Cardiac septum (tissue), 1 donor: ENCODE data around the gene TRABD2B. TPM values are rescaled to one million over a fixed set of nuclear protein-coding genes. Genes with fewer than 3 reads are reported as not detected.
A peak's percentile ranks its signal among the peaks of the same experiment; 100 is the strongest.

Experiments
- DNase-seq: peaks from one replicate; pipeline ENCODE4 v3.0.0-alpha.2; 2020; ENCODE audit warnings: low spot score
- intact Hi-C: fragments of 100-400 bp; cut with DNase I; formaldehyde crosslinking; loops from one replicate; pipeline ENCODE4 v1.14.0; 2022
- total RNA-seq: library from RNA; stranded (reverse); fragmentation: NEBNext Ultra II Directional; extraction: Animal tissue kit (Norgen Biotek cat#: 25700); gene quantifications from one replicate; pipeline ENCODE4 v1.2.1, GENCODE V29; 2021
- donor health status: DM: no; HTN: no; CAD: no.

The TRABD2B gene
- total RNA-seq, 1 donor from 2014 or later = 3.4 TPM

GRCh38 chr1:47844558-47844955, 152.6 kb downstream of the TRABD2B start:
- intact Hi-C loops = no loop called here
- no peak for DNase-seq

GRCh38 chr1:47843781-47844557, 153.2 kb downstream of the TRABD2B start:
- no peak for DNase-seq
- intact Hi-C loops = no loop called here

- intact Hi-C loops = no loop called here
- no peak for DNase-seq
Measured at GRCh38 chr1:47843059-47843458, 154.1 kb downstream of the TRABD2B start.

GRCh38 chr1:47842228-47842919, 154.8 kb downstream of the TRABD2B start:
- intact Hi-C loops = no loop called here
- DNase-seq = no peak

GRCh38 chr1:47841356-47841755, 155.8 kb downstream of the TRABD2B start:
- no peak for DNase-seq
- intact Hi-C loops = no loop called here

GRCh38 chr1:47840393-47841190, 156.6 kb downstream of the TRABD2B start:
- DNase-seq = no peak
- intact Hi-C loops = no loop called here

- DNase-seq = no peak
- intact Hi-C loops = no loop called here
Measured at GRCh38 chr1:47839433-47839760, 157.8 kb downstream of the TRABD2B start.

GRCh38 chr1:47838562-47839432, 158.4 kb downstream of the TRABD2B start:
- intact Hi-C loops = no loop called here
- peak; percentile 54 for DNase-seq

GRCh38 chr1:47837866-47838561, 159.2 kb downstream of the TRABD2B start:
- intact Hi-C loops = no loop called here
- peak; percentile 54 for DNase-seq

GRCh38 chr1:47837056-47837830, 159.9 kb downstream of the TRABD2B start:
- intact Hi-C loops = no loop called here
- no peak for DNase-seq

- intact Hi-C loops = no loop called here
Measured at GRCh38 chr1:47835409-47835808, 161.8 kb downstream of the TRABD2B start.

GRCh38 chr1:47834326-47834725, 162.9 kb downstream of the TRABD2B start:
- intact Hi-C loops = no loop called here
- no peak for DNase-seq

More at GRCh38 chr1:47835409-47835808, 161.8 kb downstream of the TRABD2B start:
- DNase-seq = no peak

- no peak for DNase-seq
- intact Hi-C loops = no loop called here
Measured at GRCh38 chr1:47830641-47831333, 166.4 kb downstream of the TRABD2B start.

GRCh38 chr1:47830021-47830420, 167.2 kb downstream of the TRABD2B start:
- intact Hi-C loops = no loop called here
- no peak for DNase-seq

GRCh38 chr1:47828978-47829377, 168.2 kb downstream of the TRABD2B start:
- intact Hi-C loops = no loop called here
- DNase-seq = no peak

- DNase-seq = no peak
Measured at GRCh38 chr1:47827109-47827508, 170.1 kb downstream of the TRABD2B start.

GRCh38 chr1:47824716-47825115, 172.5 kb downstream of the TRABD2B start:
- no peak for DNase-seq
- intact Hi-C loops = no loop called here

More at GRCh38 chr1:47827109-47827508, 170.1 kb downstream of the TRABD2B start:
- intact Hi-C loops = no loop called here

- DNase-seq = no peak
- intact Hi-C loops = no loop called here
Measured at GRCh38 chr1:47824297-47824696, 172.9 kb downstream of the TRABD2B start.
